GM12878 (cell line): ENCODE data around the gene ZFP62.

Source experiments
- ATF3 ChIP-seq: IDR thresholded peaks from 2 replicates; pipeline ENCODE4 v1.6.1; 2011; ENCODE audit warnings: low read depth, mild to moderate bottlenecking, low read length, moderate library complexity, borderline replicate concordance; ENCODE audit errors: extremely low read depth
- BCLAF1 ChIP-seq: fragments of 450-650 bp; IDR thresholded peaks from 2 replicates; pipeline ENCODE4 v1.6.1; 2017; ENCODE audit warnings: antibody characterized with exemption, mild to moderate bottlenecking, moderate library complexity
- CREB1 ChIP-seq: IDR thresholded peaks from 2 replicates; pipeline ENCODE4 v1.6.1; 2012; ENCODE audit warnings: low read depth, mild to moderate bottlenecking, inconsistent platforms
- CTCF ChIP-seq, 3 experiments: IDR thresholded peaks in 2 of 3; conservative IDR thresholded peaks in 1 of 3; 2 replicates each; pipeline ENCODE4 v1.5.1; 2011; ENCODE audit warnings: low read depth in 3 of 3, low read length in 3 of 3, mild to moderate bottlenecking in 3 of 3, control low read depth in 2 of 3, moderate library complexity in 2 of 3, inconsistent platforms in 1 of 3, mixed read lengths in 1 of 3; ENCODE audit not compliant: control insufficient read depth in 2 of 3, insufficient read depth in 1 of 3; ENCODE audit errors: extremely low read depth in 1 of 3
- FOXM1 ChIP-seq: IDR thresholded peaks from 2 replicates; pipeline ENCODE4 v1.6.1; 2012; ENCODE audit warnings: low read depth, mild to moderate bottlenecking, inconsistent platforms, low read length, moderate library complexity
- HDGF ChIP-seq: fragments of 450-650 bp; IDR thresholded peaks from 2 replicates; pipeline ENCODE4 v1.6.1; 2016; ENCODE audit warnings: antibody characterized with exemption
- NFIC ChIP-seq: IDR thresholded peaks from 2 replicates; pipeline ENCODE4 v1.6.1; 2012; ENCODE audit warnings: low read depth, mild to moderate bottlenecking, inconsistent platforms, low read length, moderate library complexity
- PAX5 ChIP-seq: IDR thresholded peaks from 2 replicates; pipeline ENCODE4 v1.6.1; 2011; ENCODE audit warnings: low read depth, low read length, borderline replicate concordance
- PBX3 ChIP-seq: IDR thresholded peaks from 2 replicates; pipeline ENCODE4 v1.6.1; 2011; ENCODE audit warnings: mild to moderate bottlenecking, low read depth, low read length, moderate library complexity; ENCODE audit not compliant: insufficient replicate concordance
- POLR2A ChIP-seq: IDR thresholded peaks from 2 replicates; pipeline ENCODE4 v1.6.1; 2011; ENCODE audit warnings: low read depth, mild to moderate bottlenecking, low read length
- RFX5 ChIP-seq: IDR thresholded peaks from 2 replicates; pipeline ENCODE4 v1.6.1; 2011; ENCODE audit warnings: low read depth, low read length, improper control_type of control experiment
- SUZ12 ChIP-seq: fragments of 200-600 bp; sonication (generic); IDR thresholded peaks from one replicate; pipeline ENCODE4 v1.6.1; 2018; ENCODE audit warnings: antibody characterized with exemption, mild to moderate bottlenecking; ENCODE audit not compliant: unreplicated experiment
- USF2 ChIP-seq: IDR thresholded peaks from 2 replicates; pipeline ENCODE4 v1.6.1; 2011; ENCODE audit warnings: low read depth, low read length, improper control_type of control experiment, borderline replicate concordance
- ZBTB33 ChIP-seq: fragments of 450-650 bp; IDR thresholded peaks from 2 replicates; pipeline ENCODE4 v1.6.1; 2017; ENCODE audit warnings: mild to moderate bottlenecking

- no peak for TF ChIP-seq HDGF
- no peak for TF ChIP-seq BCLAF1
- no peak for TF ChIP-seq POLR2A
- no peak for TF ChIP-seq PAX5
- TF ChIP-seq USF2 = no peak
- TF ChIP-seq ZBTB33 = no peak
- no peak for TF ChIP-seq ATF3
- no peak for TF ChIP-seq RFX5
- TF ChIP-seq NFIC = no peak
- TF ChIP-seq PBX3 = no peak
- no peak for TF ChIP-seq CTCF (IDR thresholded peaks at IDR 0.05 in 2 of 3, conservative IDR thresholded peaks at IDR 0.05 in 1 of 3; ENCODE audit: control insufficient read depth in 2 of 3, extremely low read depth in 1 of 3, insufficient read depth in 1 of 3, low read depth in 3 of 3, low read length in 3 of 3)
- no peak for TF ChIP-seq SUZ12
- no peak for TF ChIP-seq CREB1
- TF ChIP-seq FOXM1 = no peak
Measured at GRCh38 chr5:180898621-180899246, 37.7 kb upstream of the ZFP62 start, which contains the start of gene BTNL8.
